HEK293 (cell line): ENCODE measurements around the gene KLC1.
A peak's percentile ranks its signal among the peaks of the same experiment; 100 is the strongest.

Experiments used
- CTCF ChIA-PET: fragments of 350-600 bp; formaldehyde crosslinking; extraction: SDS; loops from one replicate; lab custom pipeline; 2021; ENCODE audit warnings: antibody characterized with exemption; lab: Yijun Ruan, JAX
- POLR2A ChIA-PET: fragments of 300-600 bp; formaldehyde crosslinking; extraction: SDS; loops from one replicate; lab custom pipeline; 2020; ENCODE audit warnings: antibody characterized with exemption, inconsistent platforms; lab: Yijun Ruan, JAX
- H3K27ac ChIP-seq: fragments of 200-500 bp; sonication (Bioruptor generic); 2 replicates; pipeline ENCODE4 v1.5.1; 2014; ENCODE audit warnings: low read depth, low read length, control low read depth, inconsistent platforms; ENCODE audit errors: extremely low read depth
- H3K36me3 ChIP-seq, 2 experiments: fragments of 200-500 bp in 1 of 2; sonication (Bioruptor generic) in 1 of 2; 1 replicate in 1 of 2; 2 replicates in 1 of 2; pipeline ENCODE4 v1.5.1; 2014 to 2017; ENCODE audit warnings: inconsistent platforms in 2 of 2, low read length in 2 of 2; ENCODE audit not compliant: control insufficient read depth in 2 of 2, insufficient read depth in 1 of 2
- H3K4me1 ChIP-seq: fragments of 200-500 bp; sonication (Bioruptor generic); 2 replicates; pipeline ENCODE4 v1.5.1; 2014; ENCODE audit warnings: mild to moderate bottlenecking, low read length, inconsistent platforms; ENCODE audit not compliant: control insufficient read depth, insufficient read depth
- H3K4me3 ChIP-seq: 2 replicates; pipeline ENCODE4 v1.5.1; 2011; ENCODE audit warnings: low read depth, mild to moderate bottlenecking, control low read depth, low read length, moderate library complexity
- H3K9me3 ChIP-seq: fragments of 200-500 bp; sonication (Bioruptor generic); 2 replicates; pipeline ENCODE4 v1.5.1; 2014; ENCODE audit warnings: low read depth, low read length, inconsistent platforms; ENCODE audit not compliant: control insufficient read depth, insufficient read depth
- HOXC10 ChIP-seq: sonication (generic); formaldehyde crosslinking; IDR thresholded peaks from 2 replicates; pipeline ENCODE4 v1.8.1; 2023; ENCODE audit warnings: mild to moderate bottlenecking, missing genetic modification reagents
- PBX3 ChIP-seq: sonication (generic); formaldehyde crosslinking; IDR thresholded peaks from 2 replicates; pipeline ENCODE4 v1.8.1; 2022; ENCODE audit warnings: mild to moderate bottlenecking, moderate library complexity, missing genetic modification reagents
- TRIM28 ChIP-seq: IDR thresholded peaks from 2 replicates; pipeline ENCODE4 v1.6.1; 2011; ENCODE audit warnings: low read length, control low read depth, borderline replicate concordance
- ZBTB10 ChIP-seq: fragments of 450-650 bp; formaldehyde crosslinking; IDR thresholded peaks from 2 replicates; pipeline ENCODE4 v1.5.1; 2016; ENCODE audit warnings: missing biosample characterization, missing genetic modification characterization
- ZBTB26 ChIP-seq: fragments of 450-650 bp; formaldehyde crosslinking; optimal IDR thresholded peaks from 2 replicates; pipeline ENCODE3; 2016; ENCODE audit warnings: missing biosample characterization, mild to moderate bottlenecking, missing genetic modification characterization
- ZEB2 ChIP-seq: fragments of 450-650 bp; formaldehyde crosslinking; IDR thresholded peaks from 2 replicates; pipeline ENCODE4 v1.5.1; 2016; ENCODE audit warnings: missing biosample characterization, missing genetic modification characterization
- ZNF10 ChIP-seq: fragments of 450-650 bp; formaldehyde crosslinking; IDR thresholded peaks from 2 replicates; pipeline ENCODE4 v1.5.1; 2017; ENCODE audit warnings: missing biosample characterization, missing genetic modification characterization
- ZNF121 ChIP-seq: fragments of 450-650 bp; formaldehyde crosslinking; IDR thresholded peaks from 2 replicates; pipeline ENCODE4 v1.5.1; 2016; ENCODE audit warnings: missing biosample characterization, missing genetic modification characterization
- ZNF280C ChIP-seq: fragments of 450-650 bp; formaldehyde crosslinking; IDR thresholded peaks from 2 replicates; pipeline ENCODE4 v1.5.1; 2016; ENCODE audit warnings: missing biosample characterization, missing genetic modification characterization
- ZNF521 ChIP-seq: fragments of 450-650 bp; formaldehyde crosslinking; IDR thresholded peaks from 2 replicates; pipeline ENCODE4 v1.5.1; 2017; ENCODE audit warnings: missing biosample characterization, mild to moderate bottlenecking, missing genetic modification characterization
- ZNF600 ChIP-seq: fragments of 450-650 bp; formaldehyde crosslinking; IDR thresholded peaks from 2 replicates; pipeline ENCODE4 v1.5.1; 2016; ENCODE audit warnings: missing biosample characterization, missing genetic modification characterization
- ZNF629 ChIP-seq: fragments of 450-650 bp; formaldehyde crosslinking; IDR thresholded peaks from 2 replicates; pipeline ENCODE4 v1.5.1; 2017; ENCODE audit warnings: missing biosample characterization, missing genetic modification characterization
- ZNF776 ChIP-seq: fragments of 450-650 bp; formaldehyde crosslinking; IDR thresholded peaks from 2 replicates; pipeline ENCODE4 v1.5.0; 2017; ENCODE audit warnings: missing biosample characterization, missing genetic modification characterization, borderline replicate concordance
- ZNF830 ChIP-seq: fragments of 450-650 bp; IDR thresholded peaks from 2 replicates; pipeline ENCODE4 v1.5.0; 2018; ENCODE audit warnings: missing biosample characterization, missing genetic modification characterization, low read depth, mild to moderate bottlenecking, moderate library complexity

The KLC1 gene

GRCh38 chr14:103649001-103649400, 20.0 kb downstream of the KLC1 start:
- Histone ChIP-seq H3K4me3 (no peak overlapping the region), H3K36me3 (peaks cover 7 to 15% of the 10 kb centered on the region in 2 experiments; a peak in 2 of 3 replicates), H3K27ac (no peak overlapping the region), H3K9me3 (no peaks in the 10 kb centered on the region), H3K4me1 (no peaks in the 10 kb centered on the region)
- ChIA-PET CTCF (interaction anchor here (0.7 kb wide), 1 partner anchor 917 kb away, joined by 3 read pairs; no protein-coding TSS in a partner anchor), POLR2A (no interaction called here)
- TF ChIP-seq ZNF10 (no peak), ZEB2 (no peak), ZNF776 (tag by site-specific recombination) (no peak), TRIM28 (no peak), ZNF121 (tag by site-specific recombination) (peak; percentile 86), ZNF521 (tag by site-specific recombination) (no peak), PBX3 (no peak)

- no peaks in the 10 kb centered on the region for H3K4me1 ChIP-seq
- H3K9me3 ChIP-seq = no peaks in the 10 kb centered on the region
- no peak overlapping the region for H3K27ac ChIP-seq
- POLR2A ChIA-PET = interaction anchor here (0.7 kb wide), 1 partner anchor 32 kb away, joined by 4 read pairs; no protein-coding TSS in a partner anchor
- no peak overlapping the region for H3K4me3 ChIP-seq
- CTCF ChIA-PET = interaction anchor here (0.5 to 1.3 kb wide), 3 partner anchors 9 to 74 kb away, joined by 3 to 6 read pairs (median 5); no protein-coding TSS in a partner anchor
- TF ChIP-seq ZNF629 (tag by site-specific recombination) = no peak
- TF ChIP-seq ZNF830 (tag by site-specific recombination) = no peak
- no peak for TF ChIP-seq HOXC10 (CRISPR knock-in tag)
- TF ChIP-seq ZBTB26 (tag by site-specific recombination) = no peak
- no peak for TF ChIP-seq ZNF280C
- peaks cover 16 to 27% of the 10 kb centered on the region in 2 experiments for H3K36me3 ChIP-seq
Measured at GRCh38 chr14:103650213-103650612, 21.2 kb downstream of the KLC1 start.

- H3K27ac ChIP-seq = no peak overlapping the region
- no peak overlapping the region for H3K4me3 ChIP-seq
- no peaks in the 10 kb centered on the region for H3K9me3 ChIP-seq
- ChIA-PET POLR2A (interaction anchor here (0.6 kb wide), 1 partner anchor 90 kb away, joined by 4 read pairs; no protein-coding TSS in a partner anchor), CTCF (interaction anchor here (0.7 kb wide), 1 partner anchor 271 kb away, joined by 4 read pairs; no protein-coding TSS in a partner anchor)
- no peak for TF ChIP-seq ZBTB10 (tag by site-specific recombination)
- TF ChIP-seq ZNF600 (tag by site-specific recombination) = peak; percentile 61
- no peaks in the 10 kb centered on the region for H3K4me1 ChIP-seq
- peaks cover 21 to 41% of the 10 kb centered on the region in 2 experiments for H3K36me3 ChIP-seq
Measured at GRCh38 chr14:103651585-103651984, 22.6 kb downstream of the KLC1 start.
